ENCODE results near the gene TRIP4.
"Not testable (repeated sequence)": the region's sequence is repeated elsewhere in the genome, so short reads cannot be mapped to it uniquely, and the experiment has no call there.

TRIP4 gene

GRCh38 chr15:64453689-64454037 is 66.0 kb downstream of the TRIP4 start:
- no peak for DNase-seq

- no peak for DNase-seq
These were observed 66.6 kb downstream of the TRIP4 start for GRCh38 chr15:64454282-64454681.

GRCh38 chr15:64455961-64456371 is 68.3 kb downstream of the TRIP4 start:
- DNase-seq = no peak

GRCh38 chr15:64456634-64457108 is 69.0 kb downstream of the TRIP4 start:
- DNase-seq = no peak

GRCh38 chr15:64459066-64459781 is 71.6 kb downstream of the TRIP4 start:
- DNase-seq = no peak

GRCh38 chr15:64460206-64460723 is 72.6 kb downstream of the TRIP4 start, which contains the start of gene ZNF609:
Gene ZNF609 (plus strand): TSS chr15:64460578. CDS start chr15:64499420, 38,842 bp downstream.
- DNase-seq = peak; percentile 86

- no peak for DNase-seq
These were observed 73.4 kb downstream of the TRIP4 start for GRCh38 chr15:64460724-64461720.

GRCh38 chr15:64461721-64462162 is 74.1 kb downstream of the TRIP4 start:
- no peak for DNase-seq

- no peak for DNase-seq
These were observed 74.9 kb downstream of the TRIP4 start for GRCh38 chr15:64462492-64462891.

- no peak for DNase-seq
These were observed 76.8 kb downstream of the TRIP4 start for GRCh38 chr15:64464276-64465005.

- no peak for DNase-seq
These were observed 78.9 kb downstream of the TRIP4 start for GRCh38 chr15:64466408-64467141.

GRCh38 chr15:64472161-64472560 is 84.5 kb downstream of the TRIP4 start:
- DNase-seq = no peak

- DNase-seq = no peak
These were observed 87.2 kb downstream of the TRIP4 start for GRCh38 chr15:64474846-64475245.

GRCh38 chr15:64476550-64476949 is 88.9 kb downstream of the TRIP4 start:
- no peak for DNase-seq

GRCh38 chr15:64478863-64479262 is 91.2 kb downstream of the TRIP4 start:
- no peak for DNase-seq

- no peak for DNase-seq
These were observed 93.3 kb downstream of the TRIP4 start for GRCh38 chr15:64480891-64481290.

GRCh38 chr15:64483749-64484148 is 96.1 kb downstream of the TRIP4 start:
- DNase-seq = no peak

- no peak for DNase-seq
These were observed 98.2 kb downstream of the TRIP4 start for GRCh38 chr15:64485796-64486195.

GRCh38 chr15:64490598-64491259 is 103.1 kb downstream of the TRIP4 start:
- DNase-seq = no peak

GRCh38 chr15:64493641-64494040 is 106.0 kb downstream of the TRIP4 start:
- no peak for DNase-seq

- DNase-seq = not testable (repeated sequence)
These were observed 108.3 kb downstream of the TRIP4 start for GRCh38 chr15:64495968-64496367.
